IMR-90 (cell line): ENCODE measurements around the gene HHLA2.

Experiments used
- BHLHE40 ChIP-seq: fragments of 150-350 bp; IDR thresholded peaks from 2 replicates; pipeline ENCODE4 v1.6.1; 2016; ENCODE audit warnings: mild to moderate bottlenecking, low read depth, low read length
- CEBPB ChIP-seq: IDR thresholded peaks from 2 replicates; pipeline ENCODE4 v1.6.1; 2012; ENCODE audit warnings: low read depth, low read length, improper control_type of control experiment
- CHD1 ChIP-seq: IDR thresholded peaks from 2 replicates; pipeline ENCODE4 v1.6.1; 2012; ENCODE audit warnings: low read depth, low read length, improper control_type of control experiment
- CTCF ChIP-seq: conservative IDR thresholded peaks from 2 replicates; pipeline ENCODE4 v1.5.1; 2012; ENCODE audit warnings: mild to moderate bottlenecking, low read depth, low read length, improper control_type of control experiment
- FOS ChIP-seq: fragments of 150-350 bp; IDR thresholded peaks from 2 replicates; pipeline ENCODE4 v1.6.1; 2016; ENCODE audit warnings: low read depth, low read length
- MXI1 ChIP-seq: IDR thresholded peaks from 2 replicates; pipeline ENCODE4 v1.6.1; 2012; ENCODE audit warnings: low read depth, mild to moderate bottlenecking, low read length, moderate library complexity, borderline replicate concordance
- POLR2A ChIP-seq: IDR thresholded peaks from 2 replicates; pipeline ENCODE4 v1.6.1; 2012; ENCODE audit warnings: mild to moderate bottlenecking, low read depth, low read length
- RCOR1 ChIP-seq: IDR thresholded peaks from 2 replicates; pipeline ENCODE4 v1.6.1; 2012; ENCODE audit warnings: mild to moderate bottlenecking, low read length, improper control_type of control experiment; ENCODE audit not compliant: insufficient replicate concordance
- RFX5 ChIP-seq: IDR thresholded peaks from 2 replicates; pipeline ENCODE4 v1.8.0; 2012; ENCODE audit warnings: low read depth, mild to moderate bottlenecking, low read length, moderate library complexity

GRCh38 chr3:108338901-108339545 is 42.7 kb downstream of the HHLA2 start:
- TF ChIP-seq CTCF (no peak), POLR2A (no peak), CEBPB (no peak), MXI1 (no peak), RFX5 (no peak), FOS (no peak), BHLHE40 (no peak), RCOR1 (no peak), CHD1 (no peak)
